ENCODE results near the gene PDE4DIP.
"Not testable (repeated sequence)": the region's sequence is repeated elsewhere in the genome, so short reads cannot be mapped to it uniquely, and the experiment has no call there.

Gene PDE4DIP

GRCh38 chr1:148989378-148989777 lies 145.2 kb downstream of the PDE4DIP start:
- DNase-seq, result not testable (repeated sequence)

GRCh38 chr1:148990233-148990788 lies 146.1 kb downstream of the PDE4DIP start:
- DNase-seq, result not testable (repeated sequence)

DNA sequence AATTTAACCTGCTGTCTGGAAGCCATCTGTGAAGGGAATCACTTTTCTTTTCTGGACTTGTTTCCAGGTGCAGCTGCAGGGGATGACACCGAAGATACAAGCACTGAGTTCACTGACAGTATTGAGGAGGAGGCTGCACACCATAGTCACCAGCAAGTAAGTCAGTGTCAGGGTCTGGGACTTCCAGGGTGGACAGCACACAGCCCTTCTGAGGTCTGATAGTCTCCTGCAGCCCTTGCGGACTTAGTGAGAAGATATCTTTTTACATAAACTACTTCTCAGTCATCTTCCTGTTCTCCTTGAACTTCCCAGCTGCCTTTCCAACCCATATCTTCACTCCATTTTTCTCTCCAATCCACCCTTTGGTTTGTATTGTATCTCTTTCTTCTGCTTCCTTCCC lies 147.6 kb downstream of the PDE4DIP start:
- not testable (repeated sequence) for DNase-seq

- DNase-seq, result not testable (repeated sequence)
Measured at GRCh38 chr1:148992364-148992763, 148.1 kb downstream of the PDE4DIP start.

DNA sequence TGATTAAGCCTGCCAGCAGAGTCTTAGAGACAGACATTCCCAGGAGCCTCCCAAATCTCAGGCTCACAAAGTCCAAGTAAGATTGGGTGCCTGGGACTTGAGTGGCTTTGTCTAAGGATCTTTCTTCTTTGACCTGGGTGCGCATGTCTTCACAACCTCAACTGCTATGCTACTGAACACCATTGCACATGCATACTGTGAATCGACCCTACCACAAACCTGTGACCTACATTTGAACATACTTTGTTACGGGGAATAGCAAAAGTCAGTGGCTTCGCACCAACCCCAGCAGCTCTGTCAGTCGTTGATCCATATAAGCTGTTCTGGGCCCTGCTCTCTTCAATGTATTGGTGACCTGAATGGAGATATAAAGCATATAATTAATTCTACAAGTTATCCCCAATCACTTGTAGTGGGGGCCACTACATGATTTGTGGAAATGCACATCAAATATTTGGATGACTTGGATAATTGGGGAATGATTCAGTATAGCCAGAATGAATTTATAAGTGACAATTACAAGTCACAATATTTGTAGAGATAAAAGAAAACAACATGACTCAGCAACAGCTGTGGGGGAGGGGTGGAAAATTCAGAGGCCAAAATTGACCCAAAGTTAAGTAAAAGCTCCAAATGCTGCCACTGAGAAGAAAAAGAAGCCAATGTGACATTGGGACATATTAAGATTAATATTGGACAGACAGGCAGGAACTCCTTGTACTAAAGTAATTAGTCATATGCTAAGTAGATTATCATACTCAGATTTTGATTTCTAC lies 152.4 kb downstream of the PDE4DIP start:
- not testable (repeated sequence) for DNase-seq

DNA sequence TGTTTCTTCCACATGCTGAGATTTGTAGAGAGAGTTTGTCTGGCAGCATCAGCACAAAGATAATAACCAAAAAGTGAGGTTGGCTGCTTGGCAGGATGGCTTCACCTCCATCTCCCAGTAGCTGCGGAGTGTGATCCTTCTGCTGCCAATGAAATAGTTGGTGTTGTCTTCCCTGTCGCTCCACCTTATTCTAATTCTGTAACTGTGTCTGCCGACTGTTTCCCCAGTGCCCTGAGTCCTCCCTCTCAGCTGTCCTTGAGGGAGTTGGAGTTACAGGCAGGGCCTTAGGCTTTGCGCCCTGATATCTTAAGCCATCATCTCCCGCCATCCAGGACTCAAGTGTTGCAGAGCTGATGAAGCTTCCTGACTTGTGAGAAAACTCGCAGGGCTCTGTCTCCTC lies 153.2 kb downstream of the PDE4DIP start:
- not testable (repeated sequence) for DNase-seq

DNA sequence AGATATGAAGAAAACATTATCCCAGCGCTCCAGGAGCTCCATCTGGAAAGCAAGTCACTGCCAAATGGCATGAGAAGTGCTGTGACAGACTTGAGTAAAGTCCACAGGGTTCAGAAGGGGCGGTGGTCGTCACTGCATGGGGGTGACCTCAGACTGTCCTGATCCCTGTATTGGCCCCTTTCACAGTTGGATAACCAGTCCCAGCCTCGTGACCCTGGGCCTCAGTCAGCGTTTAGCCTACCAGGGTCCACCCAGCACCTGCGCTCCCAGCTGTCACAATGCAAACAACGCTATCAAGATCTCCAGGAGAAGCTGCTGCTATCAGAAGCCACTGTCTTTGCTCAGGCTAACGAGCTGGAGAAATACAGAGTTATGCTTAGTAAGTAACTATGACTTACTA lies 158.4 kb downstream of the PDE4DIP start:
- DNase-seq, result not testable (repeated sequence)

GRCh38 chr1:149008326-149008725 lies 164.1 kb downstream of the PDE4DIP start:
- not testable (repeated sequence) for DNase-seq

DNA sequence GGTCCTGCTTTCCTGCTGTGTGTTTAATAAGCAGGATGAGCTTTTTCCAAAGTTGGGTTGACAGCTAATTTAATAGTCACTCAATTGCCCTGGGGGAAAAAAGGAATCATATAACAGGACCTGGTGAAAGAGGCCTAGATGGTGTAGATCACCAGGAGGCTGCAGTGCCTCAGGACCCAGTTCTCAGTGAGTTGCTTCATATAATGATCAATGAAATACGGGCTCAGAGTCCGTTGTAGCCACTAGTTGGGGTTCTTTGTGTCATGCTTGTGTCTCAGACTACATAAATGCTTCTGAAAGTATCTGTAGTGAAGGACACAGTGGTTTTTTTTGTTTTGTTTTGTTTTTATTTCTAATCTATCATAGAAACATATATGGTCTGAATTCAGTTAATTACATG lies 164.5 kb downstream of the PDE4DIP start:
- DNase-seq, result not testable (repeated sequence)

DNA sequence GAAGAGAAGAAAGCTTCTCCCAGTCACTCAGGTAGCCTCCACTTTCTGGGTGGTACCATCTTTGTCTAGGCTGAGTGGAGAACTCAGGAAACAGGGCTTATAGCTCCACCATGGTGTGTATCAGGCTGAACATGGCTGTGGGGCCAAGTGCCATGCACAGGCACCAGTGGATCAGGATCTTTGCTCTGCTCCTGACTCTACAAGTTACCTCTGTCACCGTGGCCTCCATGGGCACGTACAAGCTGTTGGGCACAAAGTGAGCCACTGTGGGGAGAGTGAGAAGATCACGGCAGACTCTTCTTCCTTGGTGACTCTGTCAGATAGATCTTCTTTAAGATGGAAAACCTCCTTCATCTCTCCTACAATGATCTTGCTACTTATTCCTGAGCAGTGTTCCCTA lies 165.5 kb downstream of the PDE4DIP start:
- DNase-seq, result not testable (repeated sequence)

- not testable (repeated sequence) for DNase-seq
Measured at GRCh38 chr1:149012599-149012998, 168.4 kb downstream of the PDE4DIP start.

- DNase-seq, result not testable (repeated sequence)
Measured at GRCh38 chr1:149013513-149013912, 169.3 kb downstream of the PDE4DIP start.

- DNase-seq, result not testable (repeated sequence)
Measured at GRCh38 chr1:149015522-149015921, 171.3 kb downstream of the PDE4DIP start.

DNA sequence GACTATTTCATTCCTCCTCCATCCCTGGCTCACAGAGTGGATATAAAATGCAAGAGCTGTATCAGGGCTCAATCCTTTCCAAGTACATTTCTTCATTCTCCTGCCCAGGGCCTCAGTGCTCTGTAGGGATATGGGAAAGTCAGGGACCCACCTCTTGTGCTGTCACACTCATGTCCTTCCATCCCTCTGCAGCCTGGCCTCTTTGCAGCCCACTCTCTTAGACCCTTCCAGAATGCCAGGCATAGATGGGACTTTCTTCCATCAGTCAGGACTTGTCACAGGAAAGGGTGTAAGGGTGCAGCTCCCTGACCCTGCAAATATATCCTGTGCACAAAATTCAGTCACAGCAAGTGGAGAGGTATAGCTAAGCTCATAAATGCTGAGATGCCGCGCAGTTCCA lies 172.4 kb downstream of the PDE4DIP start:
- DNase-seq, result not testable (repeated sequence)

GRCh38 chr1:149018577-149018976 lies 174.3 kb downstream of the PDE4DIP start:
- not testable (repeated sequence) for DNase-seq

DNA sequence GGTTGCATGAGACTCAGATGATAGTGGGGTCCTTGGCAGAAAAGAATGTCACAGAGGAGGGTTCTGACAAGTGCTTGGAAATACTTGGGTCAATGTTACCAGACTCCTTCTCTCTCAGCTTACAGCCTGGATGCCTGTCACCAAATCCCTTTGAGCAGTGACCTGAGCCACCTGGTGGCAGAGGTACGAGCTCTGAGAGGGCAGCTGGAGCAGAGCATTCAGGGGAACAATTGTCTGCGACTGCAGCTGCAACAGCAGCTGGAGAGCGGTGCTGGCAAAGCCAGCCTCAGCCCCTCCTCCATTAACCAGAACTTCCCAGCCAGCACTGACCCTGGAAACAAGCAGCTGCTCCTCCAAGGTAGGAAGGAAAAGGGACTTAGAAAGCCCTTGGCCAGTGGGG lies 180.1 kb downstream of the PDE4DIP start:
- DNase-seq, result not testable (repeated sequence)

DNA sequence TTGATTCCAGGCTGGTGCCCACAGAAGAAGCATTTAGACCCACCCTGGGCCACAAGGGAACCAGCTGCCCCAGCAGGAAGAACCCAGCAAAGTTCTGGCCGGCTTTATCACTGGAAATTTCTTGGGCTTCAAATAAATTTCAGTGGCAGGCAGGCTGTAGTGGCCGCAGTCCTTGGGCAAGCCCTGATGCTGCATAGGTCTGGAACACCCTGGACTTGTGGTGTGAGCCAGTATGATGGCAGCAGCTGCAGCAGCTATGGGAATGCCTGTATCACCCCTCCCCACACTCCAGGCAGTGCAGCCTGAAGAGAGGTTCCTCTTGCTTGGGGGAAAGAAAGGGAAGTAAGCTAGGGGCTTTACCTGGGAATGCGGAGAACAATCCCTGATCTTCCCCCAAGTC lies 189.7 kb downstream of the PDE4DIP start:
- not testable (repeated sequence) for DNase-seq

- not testable (repeated sequence) for DNase-seq
Measured at GRCh38 chr1:149043056-149043455, 198.8 kb downstream of the PDE4DIP start.

- DNase-seq, result not testable (repeated sequence)
Measured at GRCh38 chr1:149064611-149065010, 220.4 kb downstream of the PDE4DIP start.

- DNase-seq, result not testable (repeated sequence)
Measured at GRCh38 chr1:149075505-149076127, 231.4 kb downstream of the PDE4DIP start.

Data from CD4-positive, alpha-beta T cell treated with Interleukin-4 for 4 hours (primary cell).